Measurements from ENCODE around the gene IFI27. TPM values are rescaled to one million over a fixed set of nuclear protein-coding genes. Genes with fewer than 3 reads are reported as not detected.

The IFI27 gene
- total RNA-seq, 1 donor from 2014 or later: 3.8 TPM

- H3K36me3 Mint-ChIP-seq (ENCODE audit: low read depth, unreplicated experiment): peaks cover 35% of the 10 kb centered on the region
Observed at GRCh38 chr14:94075008-94075407, 35.5 kb upstream of the IFI27 start.

DNA sequence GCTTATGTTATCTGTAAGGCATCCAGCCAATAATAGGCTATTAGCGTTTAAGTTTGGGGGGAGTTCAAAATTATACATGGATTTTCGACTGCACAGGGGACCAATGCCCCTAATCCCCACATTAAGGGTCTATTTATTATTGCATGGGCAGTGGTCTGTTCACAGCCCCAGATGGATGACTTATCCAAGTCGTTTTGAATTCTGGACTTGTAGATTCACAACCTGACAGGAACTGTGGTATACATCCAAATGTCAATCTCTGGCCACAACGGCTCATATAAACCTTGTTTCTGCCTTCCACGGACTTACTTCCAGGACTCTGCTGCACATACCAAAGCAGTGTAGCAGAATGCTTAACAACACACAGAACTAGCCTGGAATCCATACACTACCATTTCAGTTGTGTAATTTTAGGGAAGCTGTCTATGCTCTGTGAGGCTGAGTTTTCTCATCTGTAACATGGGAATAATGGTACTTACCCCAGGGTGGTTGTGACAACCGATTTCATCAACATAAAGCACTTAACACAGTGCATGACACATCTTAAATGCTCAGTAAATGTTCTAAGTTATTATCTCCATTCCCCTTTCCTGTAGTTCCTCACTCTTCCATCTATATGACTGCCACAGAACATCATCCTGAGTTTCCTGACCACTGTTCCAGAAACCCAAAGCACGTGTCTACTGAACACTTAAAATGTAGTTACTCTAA, 33.3 kb upstream of the IFI27 start:
- Mint-ChIP-seq H3K4me1 (ENCODE audit: unreplicated experiment) (peaks cover 30% of the 10 kb centered on the region), H3K27me3 (ENCODE audit: unreplicated experiment) (peaks cover 5% of the 10 kb centered on the region), H3K9me3 (ENCODE audit: unreplicated experiment) (peaks cover 2% of the 10 kb centered on the region), H3K36me3 (ENCODE audit: low read depth, unreplicated experiment) (peaks cover 26% of the 10 kb centered on the region), H3K4me3 (ENCODE audit: unreplicated experiment) (peak overlapping the region; percentile 11), H3K27ac (ENCODE audit: unreplicated experiment) (no peak overlapping the region)
- DNase-seq (ENCODE audit: low spot score): no peak
- TF ChIP-seq, protein P1, sequence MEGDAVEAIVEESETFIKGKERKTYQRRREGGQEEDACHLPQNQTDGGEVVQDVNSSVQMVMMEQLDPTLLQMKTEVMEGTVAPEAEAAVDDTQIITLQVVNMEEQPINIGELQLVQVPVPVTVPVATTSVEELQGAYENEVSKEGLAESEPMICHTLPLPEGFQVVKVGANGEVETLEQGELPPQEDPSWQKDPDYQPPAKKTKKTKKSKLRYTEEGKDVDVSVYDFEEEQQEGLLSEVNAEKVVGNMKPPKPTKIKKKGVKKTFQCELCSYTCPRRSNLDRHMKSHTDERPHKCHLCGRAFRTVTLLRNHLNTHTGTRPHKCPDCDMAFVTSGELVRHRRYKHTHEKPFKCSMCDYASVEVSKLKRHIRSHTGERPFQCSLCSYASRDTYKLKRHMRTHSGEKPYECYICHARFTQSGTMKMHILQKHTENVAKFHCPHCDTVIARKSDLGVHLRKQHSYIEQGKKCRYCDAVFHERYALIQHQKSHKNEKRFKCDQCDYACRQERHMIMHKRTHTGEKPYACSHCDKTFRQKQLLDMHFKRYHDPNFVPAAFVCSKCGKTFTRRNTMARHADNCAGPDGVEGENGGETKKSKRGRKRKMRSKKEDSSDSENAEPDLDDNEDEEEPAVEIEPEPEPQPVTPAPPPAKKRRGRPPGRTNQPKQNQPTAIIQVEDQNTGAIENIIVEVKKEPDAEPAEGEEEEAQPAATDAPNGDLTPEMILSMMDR (IDR thresholded peaks at IDR 0.05; ENCODE audit: unreplicated experiment): no peak

More at GRCh38 chr14:94075008-94075407, 35.5 kb upstream of the IFI27 start:
- peaks cover 19% of the 10 kb centered on the region for H3K4me1 Mint-ChIP-seq (ENCODE audit: unreplicated experiment)
- peaks cover 5% of the 10 kb centered on the region for H3K27me3 Mint-ChIP-seq (ENCODE audit: unreplicated experiment)
- H3K9me3 Mint-ChIP-seq (ENCODE audit: unreplicated experiment): peaks cover 9% of the 10 kb centered on the region
- TF ChIP-seq, protein P1 (IDR thresholded peaks at IDR 0.05; ENCODE audit: unreplicated experiment): no peak
- H3K4me3 Mint-ChIP-seq (ENCODE audit: unreplicated experiment): no peak overlapping the region
- no peak overlapping the region for H3K27ac Mint-ChIP-seq (ENCODE audit: unreplicated experiment)
- DNase-seq (ENCODE audit: low spot score): no peak

GRCh38 chr14:94077823-94078222, 32.7 kb upstream of the IFI27 start:
- TF ChIP-seq, protein P1 (IDR thresholded peaks at IDR 0.05; ENCODE audit: unreplicated experiment): no peak
- Mint-ChIP-seq H3K9me3 (ENCODE audit: unreplicated experiment) (no peaks in the 10 kb centered on the region), H3K4me3 (ENCODE audit: unreplicated experiment) (no peak overlapping the region), H3K36me3 (ENCODE audit: low read depth, unreplicated experiment) (peaks cover 24% of the 10 kb centered on the region), H3K4me1 (ENCODE audit: unreplicated experiment) (peaks cover 30% of the 10 kb centered on the region), H3K27me3 (ENCODE audit: unreplicated experiment) (peaks cover 5% of the 10 kb centered on the region), H3K27ac (ENCODE audit: unreplicated experiment) (no peak overlapping the region)
- no peak for DNase-seq (ENCODE audit: low spot score)

- DNase-seq (ENCODE audit: low spot score): no peak
- H3K27ac Mint-ChIP-seq (ENCODE audit: unreplicated experiment): peak overlapping the region; percentile 82
- H3K27me3 Mint-ChIP-seq (ENCODE audit: unreplicated experiment): peaks cover 5% of the 10 kb centered on the region
- peaks cover 33% of the 10 kb centered on the region for H3K4me1 Mint-ChIP-seq (ENCODE audit: unreplicated experiment)
- H3K4me3 Mint-ChIP-seq (ENCODE audit: unreplicated experiment): peak overlapping the region; percentile 100
- TF ChIP-seq, protein P1 (IDR thresholded peaks at IDR 0.05; ENCODE audit: unreplicated experiment): no peak
- H3K36me3 Mint-ChIP-seq (ENCODE audit: low read depth, unreplicated experiment): peaks cover 17% of the 10 kb centered on the region
- no peaks in the 10 kb centered on the region for H3K9me3 Mint-ChIP-seq (ENCODE audit: unreplicated experiment)
Observed at GRCh38 chr14:94079891-94080620, 30.5 kb upstream of the IFI27 start.
